HL-60 (cell line): ENCODE data around the gene KIAA0319L.
A peak's percentile ranks its signal among the peaks of the same experiment; 100 is the strongest.

Experiments used
- GABPA ChIP-seq: IDR thresholded peaks from 2 replicates; pipeline ENCODE4 v1.6.1; 2012; ENCODE audit warnings: low read depth
- POLR2AphosphoS5 ChIP-seq: IDR thresholded peaks from 2 replicates; pipeline ENCODE4 v1.6.1; 2012; ENCODE audit warnings: low read depth
- TF ChIP-seq, protein P1 (sequence below): IDR thresholded peaks from one replicate; pipeline ENCODE4 v1.5.1; 2011; ENCODE audit warnings: low read length, control low read depth, inconsistent platforms; ENCODE audit not compliant: insufficient read depth
- TF ChIP-seq, protein P2 (sequence below): IDR thresholded peaks from 2 replicates; pipeline ENCODE4 v1.6.1; 2012; ENCODE audit warnings: low read depth; ENCODE audit not compliant: insufficient replicate concordance

DNA sequence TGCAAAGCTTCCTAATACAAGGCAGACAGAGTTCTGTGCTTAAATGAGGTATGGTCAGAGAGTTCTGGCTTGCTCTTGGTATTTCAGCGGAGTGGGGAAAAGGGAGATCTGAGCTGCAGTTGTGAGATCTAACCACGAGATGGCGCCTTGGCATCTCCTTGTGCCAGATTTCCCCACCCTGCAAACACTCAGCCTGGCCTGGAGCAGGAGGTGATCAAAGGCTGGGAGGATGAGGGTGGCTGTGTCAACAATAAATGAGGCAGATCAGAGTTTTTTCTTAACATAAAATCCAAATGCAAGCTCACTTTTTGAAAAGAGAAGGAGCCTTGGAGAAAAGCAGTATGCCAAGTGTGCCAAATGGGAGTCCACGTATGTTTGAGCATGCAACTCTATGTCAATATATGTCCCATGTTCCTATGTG is 11.8 kb upstream of the KIAA0319L start:
- TF ChIP-seq, protein P1, sequence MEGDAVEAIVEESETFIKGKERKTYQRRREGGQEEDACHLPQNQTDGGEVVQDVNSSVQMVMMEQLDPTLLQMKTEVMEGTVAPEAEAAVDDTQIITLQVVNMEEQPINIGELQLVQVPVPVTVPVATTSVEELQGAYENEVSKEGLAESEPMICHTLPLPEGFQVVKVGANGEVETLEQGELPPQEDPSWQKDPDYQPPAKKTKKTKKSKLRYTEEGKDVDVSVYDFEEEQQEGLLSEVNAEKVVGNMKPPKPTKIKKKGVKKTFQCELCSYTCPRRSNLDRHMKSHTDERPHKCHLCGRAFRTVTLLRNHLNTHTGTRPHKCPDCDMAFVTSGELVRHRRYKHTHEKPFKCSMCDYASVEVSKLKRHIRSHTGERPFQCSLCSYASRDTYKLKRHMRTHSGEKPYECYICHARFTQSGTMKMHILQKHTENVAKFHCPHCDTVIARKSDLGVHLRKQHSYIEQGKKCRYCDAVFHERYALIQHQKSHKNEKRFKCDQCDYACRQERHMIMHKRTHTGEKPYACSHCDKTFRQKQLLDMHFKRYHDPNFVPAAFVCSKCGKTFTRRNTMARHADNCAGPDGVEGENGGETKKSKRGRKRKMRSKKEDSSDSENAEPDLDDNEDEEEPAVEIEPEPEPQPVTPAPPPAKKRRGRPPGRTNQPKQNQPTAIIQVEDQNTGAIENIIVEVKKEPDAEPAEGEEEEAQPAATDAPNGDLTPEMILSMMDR = peak; percentile 85
- TF ChIP-seq POLR2AphosphoS5 (no peak), GABPA (no peak)
- TF ChIP-seq, protein P2, sequence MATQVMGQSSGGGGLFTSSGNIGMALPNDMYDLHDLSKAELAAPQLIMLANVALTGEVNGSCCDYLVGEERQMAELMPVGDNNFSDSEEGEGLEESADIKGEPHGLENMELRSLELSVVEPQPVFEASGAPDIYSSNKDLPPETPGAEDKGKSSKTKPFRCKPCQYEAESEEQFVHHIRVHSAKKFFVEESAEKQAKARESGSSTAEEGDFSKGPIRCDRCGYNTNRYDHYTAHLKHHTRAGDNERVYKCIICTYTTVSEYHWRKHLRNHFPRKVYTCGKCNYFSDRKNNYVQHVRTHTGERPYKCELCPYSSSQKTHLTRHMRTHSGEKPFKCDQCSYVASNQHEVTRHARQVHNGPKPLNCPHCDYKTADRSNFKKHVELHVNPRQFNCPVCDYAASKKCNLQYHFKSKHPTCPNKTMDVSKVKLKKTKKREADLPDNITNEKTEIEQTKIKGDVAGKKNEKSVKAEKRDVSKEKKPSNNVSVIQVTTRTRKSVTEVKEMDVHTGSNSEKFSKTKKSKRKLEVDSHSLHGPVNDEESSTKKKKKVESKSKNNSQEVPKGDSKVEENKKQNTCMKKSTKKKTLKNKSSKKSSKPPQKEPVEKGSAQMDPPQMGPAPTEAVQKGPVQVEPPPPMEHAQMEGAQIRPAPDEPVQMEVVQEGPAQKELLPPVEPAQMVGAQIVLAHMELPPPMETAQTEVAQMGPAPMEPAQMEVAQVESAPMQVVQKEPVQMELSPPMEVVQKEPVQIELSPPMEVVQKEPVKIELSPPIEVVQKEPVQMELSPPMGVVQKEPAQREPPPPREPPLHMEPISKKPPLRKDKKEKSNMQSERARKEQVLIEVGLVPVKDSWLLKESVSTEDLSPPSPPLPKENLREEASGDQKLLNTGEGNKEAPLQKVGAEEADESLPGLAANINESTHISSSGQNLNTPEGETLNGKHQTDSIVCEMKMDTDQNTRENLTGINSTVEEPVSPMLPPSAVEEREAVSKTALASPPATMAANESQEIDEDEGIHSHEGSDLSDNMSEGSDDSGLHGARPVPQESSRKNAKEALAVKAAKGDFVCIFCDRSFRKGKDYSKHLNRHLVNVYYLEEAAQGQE = no peak
